OCI-LY7 (cell line): ENCODE measurements around the gene ANKDD1A. TPM values are rescaled to one million over a fixed set of nuclear protein-coding genes. Genes with fewer than 3 reads are reported as not detected.

Experiments
- BruUV-seq: library from RNA; stranded (reverse); fragments of 400-500 nt; replicated peaks from 2 replicates; lab custom pipeline; 2021; lab: Mats Ljungman, UMichigan
- CTCF ChIA-PET: fragments of 300-600 bp; sonication (Branson Sonifier 250); formaldehyde crosslinking; loops from one replicate; lab custom pipeline; 2022; ENCODE audit warnings: antibody characterized with exemption; ENCODE audit not compliant: unreplicated experiment; lab: Charles Lee
- POLR2A ChIA-PET: fragments of 300-600 bp; sonication (Branson Sonifier 250); formaldehyde crosslinking; loops from one replicate; lab custom pipeline; 2022; ENCODE audit warnings: antibody characterized with exemption; lab: Charles Lee
- DNase-seq: peaks from one replicate; pipeline ENCODE4 v3.0.0-alpha.2; 2015; ENCODE audit warnings: low spot score
- H2AFZ ChIP-seq: fragments of 200-600 bp; sonication (generic), shearing (Covaris generic); 2 replicates; pipeline ENCODE4 v1.6.1; 2014; ENCODE audit warnings: mild to moderate bottlenecking, antibody characterized with exemption, low read length, moderate library complexity
- H3K27ac ChIP-seq: fragments of 200-600 bp; sonication (generic); 2 replicates; pipeline ENCODE4 v1.5.1; 2014; ENCODE audit warnings: mixed run types, low read depth, mild to moderate bottlenecking, moderate library complexity, low read length, inconsistent platforms; ENCODE audit not compliant: poor library complexity, severe bottlenecking
- H3K36me3 ChIP-seq: fragments of 200-600 bp; sonication (generic); 2 replicates; pipeline ENCODE4 v1.6.1; 2014; ENCODE audit warnings: mild to moderate bottlenecking, antibody characterized with exemption, low read length, moderate library complexity, mixed read lengths; ENCODE audit not compliant: insufficient read depth
- H3K4me1 ChIP-seq: fragments of 200-600 bp; sonication (generic); 2 replicates; pipeline ENCODE4 v1.5.1; 2014; ENCODE audit warnings: mild to moderate bottlenecking, low read length; ENCODE audit not compliant: insufficient read depth, poor library complexity, severe bottlenecking
- H3K4me2 ChIP-seq: fragments of 200-600 bp; sonication (generic); 2 replicates; pipeline ENCODE4 v1.6.1; 2014; ENCODE audit warnings: mild to moderate bottlenecking, low read length
- H3K4me3 ChIP-seq: fragments of 200-600 bp; sonication (generic); 2 replicates; pipeline ENCODE4 v1.5.1; 2014; ENCODE audit warnings: mild to moderate bottlenecking, low read depth, low read length; ENCODE audit not compliant: poor library complexity, severe bottlenecking
- H3K79me2 ChIP-seq: fragments of 200-600 bp; sonication (generic); 2 replicates; pipeline ENCODE4 v1.6.1; 2016; ENCODE audit warnings: low read depth, mild to moderate bottlenecking, low read length, moderate library complexity, mixed read lengths; ENCODE audit not compliant: insufficient read depth
- H3K9me2 ChIP-seq: fragments of 200-600 bp; sonication (generic); 2 replicates; pipeline ENCODE4 v1.6.1; 2016; ENCODE audit warnings: mild to moderate bottlenecking, low read length, mixed read lengths; ENCODE audit not compliant: insufficient read depth
- H3K9me3 ChIP-seq: fragments of 200-600 bp; sonication (generic); 2 replicates; pipeline ENCODE4 v1.6.1; 2014; ENCODE audit warnings: mild to moderate bottlenecking, mixed run types, low read length, mixed read lengths
- H4K20me1 ChIP-seq: fragments of 200-600 bp; sonication (generic); 2 replicates; pipeline ENCODE4 v1.6.1; 2014; ENCODE audit warnings: mild to moderate bottlenecking, antibody characterized with exemption, low read length, moderate library complexity, mixed read lengths; ENCODE audit not compliant: insufficient read depth
- CTCF ChIP-seq: fragments of 200-600 bp; sonication (generic); conservative IDR thresholded peaks from 2 replicates; pipeline ENCODE4 v1.5.1; 2014; ENCODE audit warnings: mild to moderate bottlenecking, antibody characterized with exemption, low read length, moderate library complexity, mixed read lengths
- EZH2phosphoT487 ChIP-seq: fragments of 200-600 bp; sonication (generic); IDR thresholded peaks from 2 replicates; pipeline ENCODE4 v1.6.1; 2018; ENCODE audit warnings: low read depth, borderline replicate concordance, mild to moderate bottlenecking, mixed run types, antibody characterized with exemption, low read length, moderate library complexity, mixed read lengths
- intact Hi-C: fragments of 100-400 bp; cut with micrococcal nuclease; formaldehyde crosslinking; loops from one replicate; pipeline ENCODE4 v1.10.0; 2022; ENCODE audit not compliant: unreplicated experiment
- total RNA-seq, 2 experiments: library from RNA; depleted of rRNA in 1 of 2; stranded (reverse); fragments of >200 nt in 1 of 2; shearing (Covaris generic) in 1 of 2; gene quantifications; 2 replicates each; pipeline ENCODE4 v1.2.3, GENCODE V29; 2014 to 2022

Gene ANKDD1A
- total RNA-seq, 2 experiments from 2014 or later, result 2.1 to 5.1 TPM

DNA sequence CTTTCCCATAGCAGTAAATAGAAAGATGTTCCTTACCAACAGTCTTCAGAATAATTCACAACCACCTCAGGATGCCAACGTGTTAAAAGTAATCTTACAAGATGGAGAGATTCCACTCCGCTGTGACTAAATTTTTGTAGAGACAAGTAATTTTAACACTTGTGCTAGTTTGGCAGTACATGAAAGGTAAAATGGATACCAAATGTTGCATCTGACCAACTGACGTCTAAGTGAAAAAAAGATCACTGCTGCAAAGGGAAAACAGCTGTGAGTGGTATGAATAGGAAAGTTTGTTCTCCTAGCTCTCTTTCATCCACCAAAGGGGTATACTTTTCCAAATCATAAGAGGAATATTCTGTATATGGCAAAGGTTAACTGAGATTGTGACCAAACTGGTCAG is 75.4 kb downstream of the ANKDD1A start:
- Histone ChIP-seq H3K4me1 (peaks cover 43% of the 10 kb centered on the region), H3K36me3 (peaks cover 25% of the 10 kb centered on the region; the same call in 1 of the 2 replicates), H3K9me3 (no peaks in the 10 kb centered on the region), H3K79me2 (peaks cover 33% of the 10 kb centered on the region; the same call in 1 of the 2 replicates), H3K4me2 (peak overlapping the region; percentile 36), H3K9me2 (no peaks in the 10 kb centered on the region), H3K4me3 (no peak overlapping the region), H4K20me1 (no peaks in the 10 kb centered on the region), H2AFZ (no peak overlapping the region), H3K27ac (no peak overlapping the region)
- ChIA-PET CTCF (no interaction called here), POLR2A (interaction anchor here (0.6 to 1.1 kb wide), 6 partner anchors 9 to 34 kb away, joined by 3 to 6 read pairs (median 3); no protein-coding TSS in a partner anchor)
- intact Hi-C loops, result no loop called here
- TSS peak; percentile 39 for BruUV-seq
- TF ChIP-seq CTCF, result no peak
- TF ChIP-seq EZH2phosphoT487, result no peak
- no peak for DNase-seq

DNA sequence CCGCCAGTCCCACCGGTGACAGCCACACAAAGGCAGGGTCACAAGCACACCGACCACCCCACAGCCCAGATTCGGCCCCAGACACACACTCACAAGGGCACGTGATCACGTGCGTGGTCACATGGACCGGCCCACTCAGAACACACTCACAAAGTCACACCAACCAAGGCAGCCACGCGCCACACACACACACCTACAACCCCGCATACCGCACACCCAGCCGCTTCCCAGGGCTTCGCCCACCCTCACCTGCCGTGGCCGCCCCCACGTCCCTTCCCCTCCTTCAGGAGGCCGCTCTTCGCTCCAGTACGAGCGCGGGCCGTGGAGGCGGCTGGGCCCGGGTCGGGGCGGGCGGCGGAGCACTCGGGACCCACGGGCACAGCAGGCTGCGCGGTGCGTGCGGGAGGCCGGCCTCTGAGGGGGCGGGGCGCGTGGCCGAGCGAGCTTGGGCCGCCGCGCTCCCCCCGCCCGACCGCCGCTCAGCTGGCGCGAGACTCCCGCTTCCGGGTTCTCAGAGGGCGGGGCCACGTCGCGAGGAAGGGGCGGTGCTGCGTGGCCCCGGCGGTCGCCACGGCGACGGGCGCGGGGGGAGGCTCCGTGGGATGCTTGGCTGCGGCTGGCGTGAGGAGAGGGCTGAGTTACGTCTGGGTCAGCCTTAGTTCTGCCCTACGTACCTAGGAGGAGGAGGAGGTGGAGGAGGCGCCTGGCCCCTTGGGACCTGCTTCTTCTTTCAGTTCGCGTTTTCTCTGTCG is 77.9 kb downstream of the ANKDD1A start, which contains the start of gene SPG21:
Gene SPG21 (minus strand): TSS at position 499 of the 752 bp plus-strand sequence. CDS start 6,345 bp downstream, outside the sequence.
- intact Hi-C loops, result loop anchor here (2.0 kb wide), 1 partner anchor 307 kb away; the partner anchor contains the start of gene RNU5A-1
- DNase-seq, result peak; percentile 94
- Histone ChIP-seq H3K27ac (peak within 1 kb of the TSS; percentile 61), H3K4me2 (peak within 1 kb of the TSS; percentile 70), H4K20me1 (no peaks in the 10 kb centered on the region), H3K4me1 (peaks cover 38% of the 10 kb centered on the region), H3K9me2 (no peaks in the 10 kb centered on the region), H3K79me2 (peaks cover 33% of the 10 kb centered on the region; the same call in 1 of the 2 replicates), H3K36me3 (peaks cover 16% of the 10 kb centered on the region; the same call in 1 of the 2 replicates), H2AFZ (peak within 1 kb of the TSS; percentile 79), H3K4me3 (peak within 1 kb of the TSS; percentile 98), H3K9me3 (no peaks in the 10 kb centered on the region)
- no TSS peak for BruUV-seq
- ChIA-PET POLR2A (interaction anchor here (0.5 kb wide), 1 partner anchor 196 kb away, joined by 3 read pairs; the partner anchor contains the start of gene CLPX), CTCF (no interaction called here)
- TF ChIP-seq CTCF, result no peak
- TF ChIP-seq EZH2phosphoT487, result no peak

DNA sequence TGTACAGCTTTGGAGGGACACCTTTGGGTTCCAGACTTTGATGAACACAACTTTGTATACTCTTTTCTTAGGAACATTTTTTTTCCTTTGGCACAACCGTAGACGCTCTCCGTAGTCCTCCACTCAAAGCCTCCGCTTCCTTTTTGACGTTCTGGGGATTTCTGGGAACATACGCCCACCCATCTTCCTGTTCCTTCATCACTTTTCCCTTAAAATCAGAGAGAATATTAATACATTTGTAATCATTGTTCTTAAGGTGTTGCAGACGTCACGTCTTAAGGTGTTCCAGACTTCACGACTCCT is 78.4 kb downstream of the ANKDD1A start:
- Histone ChIP-seq H3K4me2 (peak overlapping the region; percentile 70), H3K79me2 (peaks cover 33% of the 10 kb centered on the region; the same call in 1 of the 2 replicates), H3K9me2 (no peaks in the 10 kb centered on the region), H3K9me3 (no peaks in the 10 kb centered on the region), H3K4me3 (peak overlapping the region; percentile 98), H2AFZ (peak overlapping the region; percentile 79), H3K4me1 (peaks cover 34% of the 10 kb centered on the region), H3K36me3 (peaks cover 15% of the 10 kb centered on the region; the same call in 1 of the 2 replicates), H4K20me1 (no peaks in the 10 kb centered on the region), H3K27ac (peak overlapping the region; percentile 38)
- intact Hi-C loops, result no loop called here
- TF ChIP-seq CTCF, result no peak
- no peak for TF ChIP-seq EZH2phosphoT487
- BruUV-seq, result no TSS peak
- POLR2A ChIA-PET, result no interaction called here
- CTCF ChIA-PET, result no interaction called here
- no peak for DNase-seq
